GM12878 (cell line): ENCODE measurements around the gene IGF1R. TPM values are rescaled to one million over a fixed set of nuclear protein-coding genes. Genes with fewer than 3 reads are reported as not detected.

Experiments used
- ATAC-seq: fragments of 200-7000 bp; cut with Tn5 transposase; 3 replicates; pipeline ENCODE4 v1.9.1; 2020; ENCODE audit warnings: mild to moderate bottlenecking, moderate library complexity
- BruUV-seq: library from RNA; stranded (reverse); fragments of 400-500 nt; replicated peaks from 2 replicates; lab custom pipeline; 2021; lab: Mats Ljungman, UMichigan
- CTCF ChIA-PET: fragments of 300-600 bp; sonication (Branson Sonifier 250); formaldehyde crosslinking; extraction: SDS; loops from one replicate; lab custom pipeline; 2021; ENCODE audit warnings: inconsistent platforms; lab: Yijun Ruan, JAX
- POLR2A ChIA-PET: fragments of 350-600 bp; formaldehyde crosslinking; extraction: SDS; loops from one replicate; lab custom pipeline; 2021; ENCODE audit warnings: inconsistent platforms; lab: Charles Lee
- RAD21 ChIA-PET: fragments of 300-600 bp; sonication (Branson Sonifier 250); formaldehyde crosslinking; loops from one replicate; lab custom pipeline; 2023; ENCODE audit warnings: antibody characterized with exemption; ENCODE audit not compliant: unreplicated experiment; lab: Charles Lee
- SMC1A ChIA-PET: fragments of 300-600 bp; sonication (Branson Sonifier 250); formaldehyde crosslinking; loops from one replicate; lab custom pipeline; 2023; ENCODE audit not compliant: unreplicated experiment, uncharacterized antibody; lab: Charles Lee
- DNase-seq: peaks from one replicate; pipeline ENCODE4 v3.0.0-alpha.2; 2011; ENCODE audit warnings: low read depth, low spot score
- FAIRE-seq: peaks from 3 replicates; lab custom pipeline; 2011; peaks lifted over from hg19 to GRCh38; lab: Jason Lieb, UNC
- H2AFZ ChIP-seq: 2 replicates; pipeline ENCODE4 v1.6.0; 2011; ENCODE audit warnings: low read depth, low read length, control low read depth; ENCODE audit not compliant: control insufficient read depth
- H3K27ac ChIP-seq: 2 replicates; pipeline ENCODE4 v1.5.1; 2011; ENCODE audit warnings: control low read depth; ENCODE audit not compliant: control insufficient read depth, insufficient read depth
- H3K27me3 ChIP-seq, 2 experiments: replicated peaks in 1 of 2; 2 replicates each; pipeline versions ENCODE4 v1.6.0 to v1.6.1; 2011; ENCODE audit warnings: low read length in 1 of 2; ENCODE audit not compliant: control insufficient read depth in 2 of 2, insufficient read depth in 2 of 2
- H3K36me3 ChIP-seq, 2 experiments: 2 replicates each; pipeline ENCODE4 v1.5.1; 2011; ENCODE audit warnings: low read length in 1 of 2; ENCODE audit not compliant: control insufficient read depth in 2 of 2, insufficient read depth in 2 of 2
- H3K4me1 ChIP-seq: 2 replicates; pipeline ENCODE4 v1.6.1; 2011; ENCODE audit warnings: mild to moderate bottlenecking, low read length, moderate library complexity, mixed read lengths; ENCODE audit not compliant: control insufficient read depth, insufficient read depth
- H3K4me2 ChIP-seq: 2 replicates; pipeline ENCODE4 v1.6.0; 2011; ENCODE audit warnings: control low read depth; ENCODE audit not compliant: control insufficient read depth, insufficient read depth
- H3K4me3 ChIP-seq: fragments of 200-600 bp; sonication (generic); 2 replicates; pipeline ENCODE4 v1.5.1; 2016
- H3K79me2 ChIP-seq: 2 replicates; pipeline ENCODE4 v1.6.0; 2011; ENCODE audit warnings: low read length; ENCODE audit not compliant: control insufficient read depth, insufficient read depth
- H3K9ac ChIP-seq: 2 replicates; pipeline ENCODE4 v1.8.0; 2011; ENCODE audit warnings: low read length, control low read depth, mixed read lengths; ENCODE audit not compliant: control insufficient read depth, insufficient read depth
- H3K9me3 ChIP-seq: replicated peaks from 3 replicates; pipeline ENCODE4 v1.5.1; 2011; ENCODE audit warnings: mild to moderate bottlenecking, low read length; ENCODE audit not compliant: control insufficient read depth, insufficient read depth
- H4K20me1 ChIP-seq: 2 replicates; pipeline ENCODE4 v1.6.0; 2011; ENCODE audit not compliant: control insufficient read depth, insufficient read depth
- ATF7 ChIP-seq: fragments of 450-650 bp; IDR thresholded peaks from 2 replicates; pipeline ENCODE4 v1.6.1; 2016; ENCODE audit warnings: low read depth, mild to moderate bottlenecking
- BCLAF1 ChIP-seq: fragments of 450-650 bp; IDR thresholded peaks from 2 replicates; pipeline ENCODE4 v1.6.1; 2017; ENCODE audit warnings: antibody characterized with exemption, mild to moderate bottlenecking, moderate library complexity
- BRCA1 ChIP-seq: IDR thresholded peaks from 2 replicates; pipeline ENCODE4 v1.6.1; 2011; ENCODE audit warnings: low read depth, low read length, improper control_type of control experiment
- CBX3 ChIP-seq: fragments of 200-600 bp; sonication (generic); IDR thresholded peaks from 2 replicates; pipeline ENCODE4 v1.6.1; 2016; ENCODE audit warnings: low read depth, borderline replicate concordance
- CHD1 ChIP-seq: IDR thresholded peaks from 2 replicates; pipeline ENCODE4 v1.6.1; 2012; ENCODE audit warnings: low read depth, low read length, improper control_type of control experiment
- CHD2 ChIP-seq: IDR thresholded peaks from 2 replicates; pipeline ENCODE4 v1.6.1; 2011; ENCODE audit warnings: low read depth, low read length, improper control_type of control experiment, borderline replicate concordance
- CHD4 ChIP-seq: fragments of 200-600 bp; sonication (generic); IDR thresholded peaks from 2 replicates; pipeline ENCODE4 v1.6.1; 2016; ENCODE audit warnings: mild to moderate bottlenecking
- CREB1 ChIP-seq: IDR thresholded peaks from 2 replicates; pipeline ENCODE4 v1.6.1; 2012; ENCODE audit warnings: low read depth, mild to moderate bottlenecking, inconsistent platforms
- E2F4 ChIP-seq: IDR thresholded peaks from 2 replicates; pipeline ENCODE4 v1.6.1; 2012; ENCODE audit warnings: low read depth, low read length, improper control_type of control experiment
- EGR1 ChIP-seq, 2 experiments: IDR thresholded peaks; 1 replicate in 1 of 2; 2 replicates in 1 of 2; pipeline ENCODE4 v1.6.1; 2011 to 2012; ENCODE audit warnings: low read depth in 2 of 2, low read length in 2 of 2, borderline replicate concordance in 1 of 2, mild to moderate bottlenecking in 1 of 2, moderate library complexity in 1 of 2
- HSF1 ChIP-seq: fragments of 150-350 bp; IDR thresholded peaks from 2 replicates; pipeline ENCODE4 v1.6.1; 2014; ENCODE audit warnings: mild to moderate bottlenecking, low read depth, low read length
- IRF5 ChIP-seq: fragments of 450-650 bp; IDR thresholded peaks from 2 replicates; pipeline ENCODE4 v1.6.1; 2017; ENCODE audit warnings: borderline replicate concordance
- MEF2A ChIP-seq: IDR thresholded peaks from 2 replicates; pipeline ENCODE4 v1.6.1; 2011; ENCODE audit warnings: low read depth, mild to moderate bottlenecking, low read length, moderate library complexity; ENCODE audit not compliant: insufficient read depth
- NFXL1 ChIP-seq: fragments of 450-650 bp; IDR thresholded peaks from 2 replicates; pipeline ENCODE4 v1.6.1; 2017; ENCODE audit warnings: antibody characterized with exemption, mild to moderate bottlenecking, borderline replicate concordance
- PAX8 ChIP-seq: fragments of 450-650 bp; IDR thresholded peaks from 2 replicates; pipeline ENCODE4 v1.6.1; 2017; ENCODE audit warnings: mild to moderate bottlenecking, moderate library complexity
- POLR2AphosphoS2 ChIP-seq: IDR thresholded peaks from 2 replicates; pipeline ENCODE4 v1.6.1; 2011; ENCODE audit warnings: low read depth, mild to moderate bottlenecking, low read length, improper control_type of control experiment, moderate library complexity
- SREBF1 ChIP-seq: IDR thresholded peaks from 2 replicates; pipeline ENCODE4 v1.6.1; 2012; ENCODE audit warnings: mild to moderate bottlenecking, low read length
- TAF1 ChIP-seq: IDR thresholded peaks from 2 replicates; pipeline ENCODE4 v1.6.1; 2011; ENCODE audit warnings: mild to moderate bottlenecking, low read depth, low read length, borderline replicate concordance
- ZNF207 ChIP-seq: fragments of 450-650 bp; IDR thresholded peaks from 2 replicates; pipeline ENCODE4 v1.6.1; 2014; ENCODE audit warnings: antibody characterized with exemption, mild to moderate bottlenecking, borderline replicate concordance
- ZNF24 ChIP-seq: fragments of 450-650 bp; IDR thresholded peaks from 2 replicates; pipeline ENCODE4 v1.6.1; 2017; ENCODE audit warnings: antibody characterized with exemption, mild to moderate bottlenecking
- WGBS: methylation state at CpG from one replicate; pipeline ENCODE4 v1.1.6; 2016; ENCODE audit warnings: low lambda C conversion rate; ENCODE audit not compliant: insufficient replicate concordance, insufficient coverage; ENCODE audit errors: missing lambda C conversion rate; 5-methylcytosine and 5-hydroxymethylcytosine counted together
- in situ Hi-C: fragments of 300-500 bp; cut with MboI; formaldehyde crosslinking; loops from 9 replicates; pipeline ENCODE4 v1.14.3; 2018; ENCODE audit warnings: mixed read lengths
- intact Hi-C: fragments of 100-400 bp; cut with micrococcal nuclease; formaldehyde crosslinking; loops from one replicate; pipeline ENCODE4 v1.14.2; 2022; ENCODE audit not compliant: unreplicated experiment
- polyA plus RNA-seq, 11 experiments: library from polyadenylated mRNA; depleted of rRNA in 4 of 11; unstranded in 6 of 11; stranded (reverse) in 5 of 11; fragments of >200 nt; fragmentation: Nextera tagmentation in 4 of 11; fragmentation: Illumina TruSeq in 1 of 11; extraction: Ambion mirVana in 4 of 11; extraction: Trizol in 1 of 11; gene quantifications; 1 replicate in 1 of 11; 2 replicates in 10 of 11; pipeline versions ENCODE4 v1.2.1 to v1.2.3, GENCODE V29; 2011 to 2016; ENCODE audit warnings: inconsistent platforms in 2 of 11, missing spikeins in 2 of 11, low read depth in 1 of 11
- total RNA-seq, 4 experiments: library from RNA; depleted of rRNA in 3 of 4; stranded (reverse); fragments of >200 nt in 3 of 4; fragmentation: Illumina TruSeq in 1 of 4; extraction: Trizol in 1 of 4; gene quantifications; 2 replicates each; pipeline versions ENCODE4 v1.2.1 to v1.2.3, GENCODE V29; 2013 to 2021

The IGF1R gene
- total and polyA plus RNA-seq, 10 of the 15 experiments (the other 5 are each of a cell fraction or from before 2014, with no cell fraction given) = 0.03 to 2.7 (median 0.66) TPM

GRCh38 chr15:98737721-98738120 lies 89.4 kb downstream of the IGF1R start:
- in situ Hi-C loops = no loop called here
- 60% methylated on average over 7 of the region's 7 CpGs for WGBS
- CTCF ChIA-PET = interaction anchor here (0.8 kb wide), 1 partner anchor 167 kb away, joined by 4 read pairs; no protein-coding TSS in a partner anchor

More at GRCh38 chr15:98737721-98738120, 89.4 kb downstream of the IGF1R start:
- SMC1A ChIA-PET = no interaction called here
- H3K27me3 ChIP-seq = no peaks in the 10 kb centered on the region
- H3K4me1 ChIP-seq = no peaks in the 10 kb centered on the region
- no peak overlapping the region for H3K4me2 ChIP-seq
- no peak overlapping the region for H3K9ac ChIP-seq
- POLR2A ChIA-PET = no interaction called here
- BruUV-seq = no TSS peak
- no peaks in the 10 kb centered on the region for H3K79me2 ChIP-seq
- ATAC-seq (no peak), FAIRE-seq (no peak), DNase-seq (no peak)
- H2AFZ ChIP-seq = no peak overlapping the region
- H3K9me3 ChIP-seq = no peaks in the 10 kb centered on the region
- H4K20me1 ChIP-seq = no peaks in the 10 kb centered on the region
- intact Hi-C loops = no loop called here
- no peak overlapping the region for H3K27ac ChIP-seq
- TF ChIP-seq E2F4 (no peak), ZNF24 (no peak), ZNF207 (no peak), CHD1 (no peak), ATF7 (no peak), CHD2 (no peak), CHD4 (no peak), POLR2AphosphoS2 (no peak), IRF5 (no peak), HSF1 (no peak), EGR1 (IDR thresholded peaks at IDR 0.05; ENCODE audit: borderline replicate concordance in 1 of 2, low read depth in 2 of 2, low read length in 2 of 2) (no peak), NFXL1 (no peak), SREBF1 (no peak), PAX8 (no peak), MEF2A (no peak), BCLAF1 (no peak), CREB1 (no peak), BRCA1 (no peak), CBX3 (no peak), TAF1 (no peak)
- RAD21 ChIA-PET = no interaction called here
- no peaks in the 10 kb centered on the region for H3K36me3 ChIP-seq
- no peak overlapping the region for H3K4me3 ChIP-seq
